IMR-90 (cell line): Measurements from ENCODE around the gene HERC6. TPM values are rescaled to one million over a fixed set of nuclear protein-coding genes. Genes with fewer than 3 reads are reported as not detected.

ENCODE experiments used
- ATAC-seq: fragments of 200-7000 bp; cut with Tn5 transposase; 2 replicates; pipeline ENCODE4 v1.9.1; 2020; ENCODE audit warnings: low read depth, mild to moderate bottlenecking, moderate library complexity
- BruUV-seq: library from RNA; stranded (reverse); fragments of 400-500 nt; replicated peaks from 2 replicates; lab custom pipeline; 2021; lab: Mats Ljungman, UMichigan
- CTCF ChIA-PET: fragments of 300-600 bp; formaldehyde crosslinking; extraction: SDS; loops from one replicate; lab custom pipeline; 2021; ENCODE audit warnings: antibody characterized with exemption; lab: Yijun Ruan, JAX
- POLR2A ChIA-PET: fragments of 300-600 bp; sonication (Branson Sonifier 250); formaldehyde crosslinking; loops from one replicate; lab custom pipeline; 2022; ENCODE audit warnings: antibody characterized with exemption; ENCODE audit not compliant: unreplicated experiment; lab: Charles Lee
- DNase-seq: peaks from one replicate; pipeline ENCODE4 v3.0.0; 2013
- H2AFZ ChIP-seq: replicated peaks from 2 replicates; pipeline ENCODE3; 2013; ENCODE audit warnings: low read length, mild to moderate bottlenecking; ENCODE audit not compliant: poor library complexity
- H2AK5ac ChIP-seq: 2 replicates; pipeline ENCODE4 v1.6.1; 2013; ENCODE audit warnings: low read depth, low read length, inconsistent platforms
- H2AK9ac ChIP-seq: replicated peaks from 2 replicates; pipeline ENCODE3; 2013; ENCODE audit warnings: mild to moderate bottlenecking, low read depth, low read length, moderate library complexity; ENCODE audit not compliant: poor library complexity
- H2BK120ac ChIP-seq: 2 replicates; pipeline ENCODE4 v1.6.1; 2013; ENCODE audit warnings: low read depth, low read length, inconsistent platforms
- H2BK15ac ChIP-seq: 3 replicates; pipeline ENCODE4 v1.6.1; 2013; ENCODE audit warnings: low read depth, low read length, inconsistent platforms
- H2BK20ac ChIP-seq: 2 replicates; pipeline ENCODE4 v1.6.1; 2013; ENCODE audit warnings: low read depth, mild to moderate bottlenecking, inconsistent platforms, low read length, moderate library complexity
- H2BK5ac ChIP-seq: 2 replicates; pipeline ENCODE4 v1.6.1; 2013; ENCODE audit warnings: mild to moderate bottlenecking, low read depth, low read length, inconsistent platforms; ENCODE audit not compliant: poor library complexity, severe bottlenecking
- H3K14ac ChIP-seq: replicated peaks from 2 replicates; pipeline ENCODE4 v1.6.1; 2013; ENCODE audit warnings: low read depth, low read length, inconsistent platforms
- H3K18ac ChIP-seq: 2 replicates; pipeline ENCODE4 v1.6.1; 2013; ENCODE audit warnings: low read depth, low read length, control low read depth
- H3K23ac ChIP-seq: 2 replicates; pipeline ENCODE4 v1.6.1; 2013; ENCODE audit warnings: low read depth, low read length, inconsistent platforms
- H3K27ac ChIP-seq: 2 replicates; pipeline ENCODE4 v1.5.1; 2013; ENCODE audit warnings: mild to moderate bottlenecking, control low read depth, low read length; ENCODE audit not compliant: insufficient read depth
- H3K27me3 ChIP-seq: 2 replicates; pipeline ENCODE4 v1.6.1; 2013; ENCODE audit warnings: low read length; ENCODE audit not compliant: control insufficient read depth, insufficient read depth
- H3K36me3 ChIP-seq: 2 replicates; pipeline ENCODE4 v1.6.1; 2013; ENCODE audit warnings: low read length, mixed read lengths; ENCODE audit not compliant: control insufficient read depth, insufficient read depth
- H3K4ac ChIP-seq: 2 replicates; pipeline ENCODE4 v1.6.1; 2013; ENCODE audit warnings: low read depth, low read length, inconsistent platforms
- H3K4me1 ChIP-seq: 2 replicates; pipeline ENCODE4 v1.6.1; 2013; ENCODE audit warnings: low read length, mixed read lengths; ENCODE audit not compliant: control insufficient read depth, insufficient read depth
- H3K4me2 ChIP-seq: 2 replicates; pipeline ENCODE4 v1.6.1; 2013; ENCODE audit warnings: low read depth, mild to moderate bottlenecking, control low read depth, low read length, moderate library complexity
- H3K4me3 ChIP-seq: 2 replicates; pipeline ENCODE4 v1.5.1; 2013; ENCODE audit warnings: low read depth, mild to moderate bottlenecking, control low read depth, low read length, moderate library complexity; ENCODE audit not compliant: insufficient read depth
- H3K56ac ChIP-seq: 2 replicates; pipeline ENCODE4 v1.6.1; 2013; ENCODE audit warnings: low read length, inconsistent platforms; ENCODE audit not compliant: insufficient read depth; ENCODE audit errors: extremely low read depth
- H3K79me1 ChIP-seq, 2 experiments: 2 replicates each; pipeline ENCODE4 v1.6.1; 2013; ENCODE audit warnings: low read length in 2 of 2, inconsistent platforms in 1 of 2, low read depth in 1 of 2
- H3K9ac ChIP-seq: 2 replicates; pipeline ENCODE4 v1.6.1; 2013; ENCODE audit warnings: low read depth, low read length, control low read depth
- H3K9me1 ChIP-seq: 2 replicates; pipeline ENCODE4 v1.6.1; 2013; ENCODE audit warnings: low read length, inconsistent platforms; ENCODE audit not compliant: insufficient read depth
- H3K9me3 ChIP-seq: 2 replicates; pipeline ENCODE4 v1.6.1; 2013; ENCODE audit warnings: low read length; ENCODE audit not compliant: control insufficient read depth, insufficient read depth
- H4K20me1 ChIP-seq: 2 replicates; pipeline ENCODE4 v1.6.1; 2013; ENCODE audit warnings: low read length, inconsistent platforms; ENCODE audit not compliant: insufficient read depth
- H4K5ac ChIP-seq: 2 replicates; pipeline ENCODE4 v1.6.1; 2013; ENCODE audit warnings: mild to moderate bottlenecking, low read depth, low read length, control low read depth
- H4K8ac ChIP-seq, 2 experiments: 2 replicates each; pipeline ENCODE4 v1.6.1; 2013; ENCODE audit warnings: low read depth in 2 of 2, low read length in 2 of 2, control low read depth in 1 of 2, inconsistent platforms in 1 of 2
- H4K91ac ChIP-seq: 2 replicates; pipeline ENCODE4 v1.6.1; 2013; ENCODE audit warnings: low read depth, low read length, inconsistent platforms; ENCODE audit not compliant: insufficient read depth
- CEBPB ChIP-seq: IDR thresholded peaks from 2 replicates; pipeline ENCODE4 v1.6.1; 2012; ENCODE audit warnings: low read depth, low read length, improper control_type of control experiment
- CHD1 ChIP-seq: IDR thresholded peaks from 2 replicates; pipeline ENCODE4 v1.6.1; 2012; ENCODE audit warnings: low read depth, low read length, improper control_type of control experiment
- FOS ChIP-seq: fragments of 150-350 bp; IDR thresholded peaks from 2 replicates; pipeline ENCODE4 v1.6.1; 2016; ENCODE audit warnings: low read depth, low read length
- MAFK ChIP-seq: IDR thresholded peaks from 2 replicates; pipeline ENCODE4 v1.6.1; 2012; ENCODE audit warnings: low read depth, low read length, improper control_type of control experiment
- WGBS, 2 experiments: methylation state at CpG; one replicate each; pipeline versions ENCODE4 v1.1.5 to v1.1.7; 2013; ENCODE audit warnings: missing lambda C conversion rate in 2 of 2; ENCODE audit not compliant: insufficient read length in 1 of 2; ENCODE audit errors: extremely low coverage in 2 of 2; 5-methylcytosine and 5-hydroxymethylcytosine counted together
- dilution Hi-C: fragments of 300-500 bp; cut with HindIII; formaldehyde crosslinking; loops from one replicate; pipeline ENCODE4 v1.14.3; 2018; ENCODE audit warnings: low sequenced_read_pairs; ENCODE audit not compliant: unreplicated experiment
- in situ Hi-C: fragments of 300-500 bp; cut with MboI; formaldehyde crosslinking; loops from 3 replicates; pipeline ENCODE4 v1.14.3; 2019; ENCODE audit warnings: low sequenced_read_pairs, inconsistent platforms, mixed read lengths
- intact Hi-C: fragments of 100-400 bp; cut with micrococcal nuclease; formaldehyde crosslinking; loops from 2 replicates; pipeline ENCODE4 v1.10.0; 2022
- polyA plus RNA-seq, 3 experiments: library from polyadenylated mRNA; depleted of rRNA; stranded (reverse); fragments of >200 nt; gene quantifications; 2 replicates each; pipeline ENCODE4 v1.2.3, GENCODE V29; 2012; ENCODE audit warnings: low replicate concordance in 1 of 3
- total RNA-seq: library from RNA; depleted of rRNA; stranded (reverse); fragments of >200 nt; gene quantifications from 2 replicates; pipeline ENCODE4 v1.2.3, GENCODE V29; 2012

HERC6 gene
- total and polyA plus RNA-seq, 2 of the 4 experiments (the other 2 are of a cell fraction) = 0.53 to 1.6 TPM

DNA sequence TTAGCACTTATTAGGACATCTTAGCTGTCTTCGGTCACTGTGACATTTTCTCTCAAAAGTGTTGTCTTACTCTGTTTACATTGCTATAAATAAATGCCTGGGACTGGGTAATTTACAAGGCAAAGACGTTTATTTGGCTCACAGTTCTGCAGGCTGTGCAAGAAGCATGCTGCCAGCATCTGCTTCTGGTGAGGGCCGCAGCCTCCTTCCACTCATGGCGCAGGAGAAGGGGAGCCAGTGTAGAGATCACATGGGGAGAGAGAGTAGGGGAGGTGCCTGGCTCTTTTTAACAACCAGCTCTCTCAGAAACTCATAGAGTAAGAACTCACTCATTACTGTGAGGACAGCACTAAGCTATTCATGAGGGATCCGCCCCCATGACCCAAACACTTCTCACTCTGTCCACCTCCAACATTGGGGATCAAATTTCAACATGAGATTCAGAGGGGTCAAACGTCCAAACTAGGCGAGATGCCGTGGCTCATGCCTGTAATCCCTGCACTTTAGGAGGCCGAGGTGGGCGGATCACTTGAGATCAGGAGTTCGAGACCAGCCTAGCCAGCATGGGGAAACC is 43.5 kb upstream of the HERC6 start:
- no peak overlapping the region for H3K27ac ChIP-seq
- intact Hi-C loops = no loop called here

More for the DNA sequence above, 43.5 kb upstream of the HERC6 start:
- TF ChIP-seq CHD1 (no peak), MAFK (no peak), FOS (no peak), CEBPB (no peak)
- ATAC-seq (peak; percentile 64), DNase-seq (peak; percentile 24)
- no peaks in the 10 kb centered on the region for H3K4me1 ChIP-seq
- H2BK20ac ChIP-seq = no peak overlapping the region
- no peak overlapping the region for H3K18ac ChIP-seq
- H3K4me3 ChIP-seq = no peak overlapping the region
- H3K79me1 ChIP-seq = no peaks in the 10 kb centered on the region
- H3K14ac ChIP-seq = no peak overlapping the region
- H3K36me3 ChIP-seq = no peaks in the 10 kb centered on the region
- H3K4ac ChIP-seq = no peak overlapping the region
- ChIA-PET POLR2A (no interaction called here), CTCF (interaction anchor here (0.7 kb wide), 1 partner anchor 92 kb away, joined by 3 read pairs; no protein-coding TSS in a partner anchor)
- no peak overlapping the region for H2BK5ac ChIP-seq
- H3K9me3 ChIP-seq = no peaks in the 10 kb centered on the region
- H3K23ac ChIP-seq = no peak overlapping the region
- no peak overlapping the region for H3K9ac ChIP-seq
- in situ Hi-C loops (no loop called here), dilution Hi-C loops (no loop called here)
- BruUV-seq = no TSS peak
- no peak overlapping the region for H3K56ac ChIP-seq
- H3K9me1 ChIP-seq = no peaks in the 10 kb centered on the region
- H3K27me3 ChIP-seq = peaks cover 5% of the 10 kb centered on the region
- H2BK120ac ChIP-seq = no peak overlapping the region
- H4K20me1 ChIP-seq = no peaks in the 10 kb centered on the region
- no peak overlapping the region for H2BK15ac ChIP-seq
- H2AFZ ChIP-seq = no peak overlapping the region
- H2AK9ac ChIP-seq = no peak overlapping the region
- no peak overlapping the region for H2AK5ac ChIP-seq
- no peak overlapping the region for H4K5ac ChIP-seq
- H4K8ac ChIP-seq = no peak overlapping the region
- no peak overlapping the region for H4K91ac ChIP-seq
- no CpG with 5 or more reads among the region's 11 CpGs for WGBS, 2 experiments
- no peak overlapping the region for H3K4me2 ChIP-seq
